K562 (cell line): ENCODE measurements around the gene DYRK1A. TPM values are rescaled to one million over a fixed set of nuclear protein-coding genes. Genes with fewer than 3 reads are reported as not detected.
A peak's percentile ranks its signal among the peaks of the same experiment; 100 is the strongest.

Experiments
- BRD9 ChIP-seq: fragments of 450-650 bp; IDR thresholded peaks from 2 replicates; pipeline ENCODE4 v1.6.1; 2018; ENCODE audit warnings: low read depth; ENCODE audit not compliant: partially characterized antibody
- DMBX1 ChIP-seq: fragments of 250-450 bp; sonication (Bioruptor Pico); IDR thresholded peaks from 2 replicates; pipeline ENCODE4 v1.8.0; 2022; ENCODE audit warnings: inconsistent platforms, mild to moderate bottlenecking, moderate library complexity, borderline replicate concordance
- ELF1 ChIP-seq: fragments of 200-800 bp; sonication (Bioruptor generic); IDR thresholded peaks from 2 replicates; pipeline ENCODE4 v1.6.1; 2016; ENCODE audit warnings: missing genetic modification characterization, missing compliant biosample characterization
- EP400 ChIP-seq: fragments of 450-650 bp; IDR thresholded peaks from 2 replicates; pipeline ENCODE4 v1.6.1; 2017; ENCODE audit warnings: antibody characterized with exemption, mild to moderate bottlenecking, moderate library complexity
- ETV6 ChIP-seq, 3 experiments: fragments of 150-350 bp in 1 of 3; sonication (generic) in 1 of 3; formaldehyde crosslinking in 1 of 3; IDR thresholded peaks; 2 replicates each; pipeline versions ENCODE4 v1.6.1 to v1.8.0; 2014 to 2022; ENCODE audit warnings: borderline replicate concordance in 2 of 3, low read depth in 2 of 3, antibody characterized with exemption in 1 of 3, low read length in 1 of 3, mild to moderate bottlenecking in 1 of 3, missing genetic modification reagents in 1 of 3
- EZH2 ChIP-seq: IDR thresholded peaks from 2 replicates; pipeline ENCODE4 v1.6.1; 2012; ENCODE audit warnings: low read depth, mild to moderate bottlenecking, inconsistent platforms, low read length, borderline replicate concordance
- FOXP1 ChIP-seq: sonication (generic); formaldehyde crosslinking; IDR thresholded peaks from 2 replicates; pipeline ENCODE4 v1.8.0; 2022; ENCODE audit warnings: mild to moderate bottlenecking, missing genetic modification reagents
- JUND ChIP-seq, 2 experiments: IDR thresholded peaks; 2 replicates in 1 of 2; 3 replicates in 1 of 2; pipeline ENCODE4 v1.6.1; 2011; ENCODE audit warnings: borderline replicate concordance in 2 of 2, low read depth in 2 of 2, low read length in 2 of 2, improper control_type of control experiment in 1 of 2, missing biosample characterization in 1 of 2, missing genetic modification characterization in 1 of 2, missing genetic modification reagents in 1 of 2
- KAT7 ChIP-seq: sonication (generic); formaldehyde crosslinking; IDR thresholded peaks from 2 replicates; pipeline ENCODE4 v1.8.0; 2022; ENCODE audit warnings: missing genetic modification reagents, mild to moderate bottlenecking, borderline replicate concordance
- SLC30A9 ChIP-seq: fragments of 250-450 bp; sonication (Bioruptor Pico); IDR thresholded peaks from 2 replicates; pipeline ENCODE4 v1.8.0; 2022; ENCODE audit warnings: mild to moderate bottlenecking, moderate library complexity
- SRSF3 ChIP-seq: fragments of 200-400 bp; formaldehyde crosslinking; IDR thresholded peaks from 2 replicates; pipeline ENCODE4 v1.6.1; 2016; ENCODE audit warnings: mild to moderate bottlenecking, low read length, moderate library complexity; ENCODE audit not compliant: insufficient read depth
- ZNF707 ChIP-seq: fragments of 250-450 bp; sonication (Bioruptor Pico); conservative IDR thresholded peaks from 2 replicates; pipeline ENCODE4 v1.8.0; 2022; ENCODE audit warnings: inconsistent platforms, mild to moderate bottlenecking, moderate library complexity
- polyA plus RNA-seq, 8 experiments: library from polyadenylated mRNA; depleted of rRNA in 4 of 8; stranded (reverse) in 5 of 8; unstranded in 3 of 8; fragments of >200 nt; fragmentation: Nextera tagmentation in 2 of 8; fragmentation: Illumina TruSeq in 1 of 8; extraction: Ambion mirVana in 2 of 8; extraction: Trizol in 1 of 8; gene quantifications; 2 replicates each; pipeline versions ENCODE4 v1.2.1 to v1.2.3, GENCODE V29; 2011 to 2014; ENCODE audit warnings: inconsistent platforms in 1 of 8, missing spikeins in 1 of 8
- total RNA-seq, 7 experiments: library from RNA; depleted of rRNA in 6 of 7; stranded (reverse); fragments of >200 nt in 6 of 7; fragmentation: Illumina TruSeq in 2 of 7; extraction: Trizol in 2 of 7; gene quantifications; 2 replicates each; pipeline versions ENCODE4 v1.2.1 to v1.2.3, GENCODE V29; 2011 to 2021; ENCODE audit warnings: low replicate concordance in 1 of 7
- TF ChIP-seq, protein P1 (sequence below), 2 experiments: fragments of 450-650 bp; formaldehyde crosslinking in 1 of 2; IDR thresholded peaks; 2 replicates each; pipeline versions ENCODE4 v1.4.0 to v1.6.1; 2014 to 2020; ENCODE audit warnings: mild to moderate bottlenecking in 2 of 2, borderline replicate concordance in 1 of 2, low read depth in 1 of 2
- TF ChIP-seq, protein P2 (sequence below), 2 experiments: fragments of 250-450 bp in 1 of 2; fragments of 450-650 bp in 1 of 2; sonication (Bioruptor Pico) in 1 of 2; IDR thresholded peaks; 2 replicates each; pipeline versions ENCODE4 v1.6.1 to v1.8.0; 2016 to 2021; ENCODE audit warnings: mild to moderate bottlenecking in 2 of 2, moderate library complexity in 2 of 2, missing compliant biosample characterization in 1 of 2, missing genetic modification characterization in 1 of 2
- TF ChIP-seq, protein P3 (sequence below): fragments of 250-450 bp; sonication (Bioruptor Pico); IDR thresholded peaks from 2 replicates; pipeline ENCODE4 v1.9.0; 2021; ENCODE audit warnings: mild to moderate bottlenecking, inconsistent platforms

DYRK1A gene
- total and polyA plus RNA-seq, 9 of the 15 experiments (the other 6 are each of a cell fraction or from before 2014, with no cell fraction given): 3.7 to 64.8 (median 42.3) TPM

DNA sequence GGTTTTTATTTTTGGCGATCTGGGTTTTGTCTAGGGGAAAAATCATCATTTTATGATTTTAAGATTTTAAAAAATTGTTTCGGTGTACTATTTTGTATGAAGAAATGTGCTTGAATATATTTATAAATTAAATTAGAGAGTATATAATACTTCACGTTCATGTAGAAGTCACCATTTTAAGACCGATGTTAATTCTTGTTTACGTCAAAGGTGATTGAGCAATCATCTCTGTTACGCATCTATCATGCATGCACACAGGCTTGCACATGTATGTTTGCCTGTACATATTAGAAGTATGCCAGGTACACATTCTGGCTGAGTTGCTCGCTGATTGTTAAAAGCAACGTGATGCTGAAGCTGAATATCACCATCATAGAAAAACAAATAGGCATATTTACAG, 54.7 kb downstream of the DYRK1A start (continued):
- TF ChIP-seq JUND (IDR thresholded peaks at IDR 0.05; ENCODE audit: borderline replicate concordance, low read depth, low read length): no peak
- TF ChIP-seq JUND (tag; IDR thresholded peaks at IDR 0.05; ENCODE audit: borderline replicate concordance, low read depth, low read length): no peak
- no peak for TF ChIP-seq KAT7
- TF ChIP-seq, protein P1, sequence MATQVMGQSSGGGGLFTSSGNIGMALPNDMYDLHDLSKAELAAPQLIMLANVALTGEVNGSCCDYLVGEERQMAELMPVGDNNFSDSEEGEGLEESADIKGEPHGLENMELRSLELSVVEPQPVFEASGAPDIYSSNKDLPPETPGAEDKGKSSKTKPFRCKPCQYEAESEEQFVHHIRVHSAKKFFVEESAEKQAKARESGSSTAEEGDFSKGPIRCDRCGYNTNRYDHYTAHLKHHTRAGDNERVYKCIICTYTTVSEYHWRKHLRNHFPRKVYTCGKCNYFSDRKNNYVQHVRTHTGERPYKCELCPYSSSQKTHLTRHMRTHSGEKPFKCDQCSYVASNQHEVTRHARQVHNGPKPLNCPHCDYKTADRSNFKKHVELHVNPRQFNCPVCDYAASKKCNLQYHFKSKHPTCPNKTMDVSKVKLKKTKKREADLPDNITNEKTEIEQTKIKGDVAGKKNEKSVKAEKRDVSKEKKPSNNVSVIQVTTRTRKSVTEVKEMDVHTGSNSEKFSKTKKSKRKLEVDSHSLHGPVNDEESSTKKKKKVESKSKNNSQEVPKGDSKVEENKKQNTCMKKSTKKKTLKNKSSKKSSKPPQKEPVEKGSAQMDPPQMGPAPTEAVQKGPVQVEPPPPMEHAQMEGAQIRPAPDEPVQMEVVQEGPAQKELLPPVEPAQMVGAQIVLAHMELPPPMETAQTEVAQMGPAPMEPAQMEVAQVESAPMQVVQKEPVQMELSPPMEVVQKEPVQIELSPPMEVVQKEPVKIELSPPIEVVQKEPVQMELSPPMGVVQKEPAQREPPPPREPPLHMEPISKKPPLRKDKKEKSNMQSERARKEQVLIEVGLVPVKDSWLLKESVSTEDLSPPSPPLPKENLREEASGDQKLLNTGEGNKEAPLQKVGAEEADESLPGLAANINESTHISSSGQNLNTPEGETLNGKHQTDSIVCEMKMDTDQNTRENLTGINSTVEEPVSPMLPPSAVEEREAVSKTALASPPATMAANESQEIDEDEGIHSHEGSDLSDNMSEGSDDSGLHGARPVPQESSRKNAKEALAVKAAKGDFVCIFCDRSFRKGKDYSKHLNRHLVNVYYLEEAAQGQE (IDR thresholded peaks at IDR 0.05; ENCODE audit: borderline replicate concordance): no peak
- TF ChIP-seq, protein P1 (CRISPR knock-in tag; IDR thresholded peaks at IDR 0.05; ENCODE audit: low read depth): no peak
- TF ChIP-seq ZNF707 (CRISPR knock-in tag): peak; percentile 67; the same call in 1 of the 2 replicates
- TF ChIP-seq ELF1 (tag): no peak
- TF ChIP-seq BRD9: no peak
- TF ChIP-seq EZH2: no peak
- TF ChIP-seq, protein P2, sequence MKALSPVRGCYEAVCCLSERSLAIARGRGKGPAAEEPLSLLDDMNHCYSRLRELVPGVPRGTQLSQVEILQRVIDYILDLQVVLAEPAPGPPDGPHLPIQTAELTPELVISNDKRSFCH (CRISPR knock-in tag; IDR thresholded peaks at IDR 0.05): 0 out of 2 replicates have a peak, but pooled peaks have one; percentile 50
- TF ChIP-seq, protein P2 (tag; IDR thresholded peaks at IDR 0.05): no peak
- 0 out of 2 replicates have a peak, but pooled peaks have one; percentile 71 for TF ChIP-seq SLC30A9 (CRISPR knock-in tag)
- no peak for TF ChIP-seq ETV6 (IDR thresholded peaks at IDR 0.05; ENCODE audit: borderline replicate concordance in 1 of 2, low read depth in 2 of 2, low read length in 1 of 2)
- no peak for TF ChIP-seq ETV6 (CRISPR knock-in tag; IDR thresholded peaks at IDR 0.05; ENCODE audit: borderline replicate concordance)
- TF ChIP-seq FOXP1 (CRISPR knock-in tag): no peak
- TF ChIP-seq, protein P3, sequence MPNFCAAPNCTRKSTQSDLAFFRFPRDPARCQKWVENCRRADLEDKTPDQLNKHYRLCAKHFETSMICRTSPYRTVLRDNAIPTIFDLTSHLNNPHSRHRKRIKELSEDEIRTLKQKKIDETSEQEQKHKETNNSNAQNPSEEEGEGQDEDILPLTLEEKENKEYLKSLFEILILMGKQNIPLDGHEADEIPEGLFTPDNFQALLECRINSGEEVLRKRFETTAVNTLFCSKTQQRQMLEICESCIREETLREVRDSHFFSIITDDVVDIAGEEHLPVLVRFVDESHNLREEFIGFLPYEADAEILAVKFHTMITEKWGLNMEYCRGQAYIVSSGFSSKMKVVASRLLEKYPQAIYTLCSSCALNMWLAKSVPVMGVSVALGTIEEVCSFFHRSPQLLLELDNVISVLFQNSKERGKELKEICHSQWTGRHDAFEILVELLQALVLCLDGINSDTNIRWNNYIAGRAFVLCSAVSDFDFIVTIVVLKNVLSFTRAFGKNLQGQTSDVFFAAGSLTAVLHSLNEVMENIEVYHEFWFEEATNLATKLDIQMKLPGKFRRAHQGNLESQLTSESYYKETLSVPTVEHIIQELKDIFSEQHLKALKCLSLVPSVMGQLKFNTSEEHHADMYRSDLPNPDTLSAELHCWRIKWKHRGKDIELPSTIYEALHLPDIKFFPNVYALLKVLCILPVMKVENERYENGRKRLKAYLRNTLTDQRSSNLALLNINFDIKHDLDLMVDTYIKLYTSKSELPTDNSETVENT (CRISPR knock-in tag): peak; percentile 36; the same call in 1 of the 2 replicates
- TF ChIP-seq SRSF3: no peak
- TF ChIP-seq EP400: no peak
- TF ChIP-seq DMBX1: no peak
